HCEC 1CT (cell line): ENCODE results near the gene ASIC2.
A peak's percentile ranks its signal among the peaks of the same experiment; 100 is the strongest.

Source experiments
- DNase-seq: peaks from one replicate; pipeline ENCODE4 v3.0.0-alpha.2; 2017

ASIC2 gene

GRCh38 chr17:33292981-33293867 is at the start of gene ASIC2:
Gene ASIC2 (minus strand): TSS chr17:33293295.
- no peak for DNase-seq

DNA sequence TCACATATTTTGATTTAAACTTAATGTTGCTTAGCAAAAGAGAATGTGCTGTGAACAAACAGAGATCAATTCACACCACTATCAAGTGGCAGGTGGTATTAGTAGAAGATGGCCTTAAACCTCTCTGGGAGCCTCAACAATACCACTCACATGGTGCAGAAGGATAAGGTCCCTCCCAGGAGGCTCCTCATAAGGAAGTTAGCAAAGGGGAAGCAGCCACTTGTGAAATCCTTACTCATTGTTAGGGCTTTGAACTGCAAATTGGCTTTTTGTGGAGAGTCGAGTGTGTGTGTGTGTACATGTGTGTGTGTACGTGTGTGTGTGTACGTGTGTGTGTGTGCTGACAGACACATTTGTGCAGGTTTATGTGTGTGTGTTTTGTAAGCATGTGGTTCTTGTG is 48.9 kb upstream of the ASIC2 start:
- no peak for DNase-seq

- DNase-seq = no peak
Observed at GRCh38 chr17:33338242-33338641, 45.1 kb upstream of the ASIC2 start.

GRCh38 chr17:33335491-33336173 is 42.5 kb upstream of the ASIC2 start:
- no peak for DNase-seq

GRCh38 chr17:33334703-33335102 is 41.6 kb upstream of the ASIC2 start:
- no peak for DNase-seq

DNA sequence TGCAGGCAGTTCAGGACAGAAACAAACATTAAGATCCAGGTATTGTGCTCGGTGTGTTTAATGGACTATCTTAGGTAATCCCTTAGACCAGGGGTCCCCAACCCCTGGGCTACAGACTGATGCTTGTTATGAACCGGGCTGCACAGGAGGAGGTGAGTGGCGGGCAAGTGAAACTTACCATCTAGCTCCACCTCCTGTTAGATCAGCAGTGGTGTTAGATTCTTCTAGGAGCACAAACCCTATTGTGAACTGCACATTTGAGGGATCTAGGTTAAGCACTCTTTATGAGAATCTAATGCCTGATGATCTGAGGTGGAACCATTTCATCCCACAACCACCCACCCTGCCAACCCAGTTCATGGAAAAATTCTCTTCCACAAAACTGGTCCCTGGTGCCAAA is 37.8 kb upstream of the ASIC2 start:
- no peak for DNase-seq

DNA sequence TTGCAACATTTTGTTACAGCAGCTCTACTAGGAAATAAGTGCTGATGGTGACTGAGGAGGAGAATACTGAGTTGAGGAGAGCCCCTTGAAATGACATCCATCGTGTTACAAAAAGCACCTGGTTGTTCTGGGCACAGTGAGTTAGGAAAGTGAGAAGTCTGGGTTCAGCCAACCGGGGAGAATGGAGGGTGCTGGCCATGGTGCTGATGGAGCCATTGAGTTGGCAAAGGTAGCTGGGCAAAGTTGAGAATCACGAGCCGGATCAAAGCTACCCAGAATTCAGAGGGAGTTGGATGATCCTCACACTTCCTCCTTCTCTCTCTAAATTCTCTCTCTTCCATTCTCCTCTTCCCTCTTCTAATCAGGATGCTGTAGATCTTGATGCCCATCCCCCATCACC is 35.0 kb upstream of the ASIC2 start:
- no peak for DNase-seq

DNA sequence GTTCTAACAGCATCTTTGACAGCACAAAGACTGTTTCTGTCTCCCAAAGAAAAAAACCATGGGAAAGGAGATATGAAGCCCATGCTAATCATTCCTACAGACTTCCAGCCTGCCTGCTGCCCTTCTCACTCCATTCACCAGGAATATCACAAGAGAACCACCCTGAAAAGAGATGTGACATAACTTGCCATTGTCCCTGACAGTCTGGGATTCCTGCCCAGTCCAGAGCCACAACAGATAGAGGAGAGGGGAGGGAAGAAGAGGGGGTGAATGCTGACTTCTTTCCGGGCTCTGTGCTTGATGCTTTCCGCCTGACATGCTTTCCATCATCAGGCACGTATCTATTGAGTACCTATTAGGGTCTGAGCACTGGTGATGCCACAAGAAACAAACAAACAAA is 31.6 kb upstream of the ASIC2 start:
- no peak for DNase-seq

- DNase-seq = no peak
Observed at GRCh38 chr17:33322063-33322462, 29.0 kb upstream of the ASIC2 start.

DNA sequence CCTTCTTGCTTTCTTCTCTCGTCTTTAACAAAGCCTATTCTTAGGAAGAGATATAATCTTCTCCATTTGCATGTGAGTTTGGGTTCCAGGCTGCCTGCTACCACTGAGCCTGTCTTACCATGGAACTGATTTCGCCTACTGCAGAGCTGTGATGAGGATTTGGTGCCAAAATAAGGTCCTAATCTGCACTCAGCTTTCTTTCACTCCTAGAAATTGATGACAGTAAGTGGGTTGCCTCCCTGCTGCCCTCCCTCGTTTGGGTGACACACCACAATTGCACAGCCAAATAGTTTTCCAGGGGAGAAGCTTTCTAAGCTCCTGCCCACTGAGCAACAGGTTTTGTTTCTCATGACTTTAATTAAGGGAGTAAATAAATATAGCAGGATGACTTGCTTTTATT is 25.1 kb upstream of the ASIC2 start:
- no peak for DNase-seq

DNA sequence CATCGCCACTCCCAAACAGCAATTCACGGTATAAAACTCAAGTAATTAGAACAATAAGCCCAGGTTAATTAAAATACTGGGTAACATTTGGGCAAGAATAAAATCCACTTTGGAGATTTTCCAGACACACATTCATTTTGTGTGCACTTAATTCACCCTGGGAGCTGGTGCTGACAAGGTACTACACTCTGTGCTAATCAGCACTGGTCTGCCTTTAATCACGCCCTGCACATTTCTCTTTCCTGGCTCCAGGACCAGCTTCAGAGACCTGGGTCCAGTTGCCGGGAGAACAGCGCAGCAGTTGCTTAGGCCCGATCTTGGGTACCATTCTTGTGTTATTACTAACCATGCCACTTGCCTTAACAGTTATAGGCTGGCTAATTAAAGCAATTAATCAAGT is 23.7 kb upstream of the ASIC2 start:
- no peak for DNase-seq

DNA sequence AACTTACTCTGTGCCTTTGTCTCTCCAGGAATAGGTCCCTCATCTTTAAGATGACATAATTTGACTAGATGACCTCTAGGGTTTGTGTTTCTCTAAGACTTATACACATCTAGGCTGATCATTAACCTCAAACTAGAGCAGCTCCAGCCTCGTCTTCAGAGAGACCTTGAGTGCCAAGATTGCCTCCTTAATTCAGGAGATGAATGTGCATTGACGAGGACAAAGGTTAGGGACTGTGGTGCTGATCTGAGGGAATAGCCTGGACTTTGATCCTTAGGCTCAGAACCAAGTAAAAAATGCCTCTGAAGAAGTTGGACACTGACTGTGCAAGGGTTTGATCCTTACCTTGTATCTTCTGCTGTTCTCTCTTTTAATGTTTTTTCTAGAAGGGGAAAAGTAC is 17.2 kb upstream of the ASIC2 start:
- no peak for DNase-seq

- no peak for DNase-seq
Observed at GRCh38 chr17:33303254-33303653, 10.2 kb upstream of the ASIC2 start.

DNA sequence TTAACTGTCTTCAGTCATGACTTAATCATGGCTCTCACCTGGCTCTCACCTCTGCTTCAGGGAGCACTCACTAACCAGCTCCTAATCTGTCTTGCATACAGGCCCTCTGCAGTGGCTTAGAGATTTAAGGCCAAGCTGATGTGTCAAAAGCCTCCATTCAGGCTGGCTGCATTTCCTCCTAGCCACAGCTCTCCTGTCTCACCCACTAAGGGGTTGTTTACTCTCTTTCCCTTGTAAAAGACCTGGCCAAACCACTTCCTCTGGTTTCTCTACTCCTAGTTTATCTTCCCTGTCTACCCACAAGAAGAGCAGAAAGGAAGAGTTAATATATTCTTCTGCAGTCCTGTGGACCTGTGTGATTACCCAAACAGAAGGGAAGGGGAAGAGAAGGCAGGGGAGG is 9.3 kb upstream of the ASIC2 start:
- DNase-seq = no peak

GRCh38 chr17:33300241-33300640 is 7.1 kb upstream of the ASIC2 start:
- no peak for DNase-seq

- no peak for DNase-seq
Observed at GRCh38 chr17:33299115-33299514, 6.0 kb upstream of the ASIC2 start.

DNA sequence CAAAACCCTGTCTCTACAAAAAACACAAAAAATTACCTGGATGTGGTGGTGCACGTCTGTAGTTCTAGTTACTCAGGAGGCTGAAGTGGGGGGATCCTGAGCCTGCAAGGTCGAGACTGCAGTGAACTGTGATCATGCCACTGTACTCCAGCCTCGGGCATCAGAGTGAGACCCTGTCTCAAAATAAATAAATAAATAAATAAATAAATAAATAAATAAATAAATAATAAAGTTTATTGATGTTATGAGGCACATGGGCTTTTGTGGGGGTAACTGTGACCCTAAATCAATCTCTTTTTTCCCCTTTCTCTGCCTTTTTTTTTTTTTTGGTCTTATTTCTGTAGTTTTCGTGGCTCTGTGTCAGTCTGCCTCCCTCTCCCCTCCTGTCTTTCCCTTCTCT is 4.5 kb upstream of the ASIC2 start:
- DNase-seq = no peak

DNA sequence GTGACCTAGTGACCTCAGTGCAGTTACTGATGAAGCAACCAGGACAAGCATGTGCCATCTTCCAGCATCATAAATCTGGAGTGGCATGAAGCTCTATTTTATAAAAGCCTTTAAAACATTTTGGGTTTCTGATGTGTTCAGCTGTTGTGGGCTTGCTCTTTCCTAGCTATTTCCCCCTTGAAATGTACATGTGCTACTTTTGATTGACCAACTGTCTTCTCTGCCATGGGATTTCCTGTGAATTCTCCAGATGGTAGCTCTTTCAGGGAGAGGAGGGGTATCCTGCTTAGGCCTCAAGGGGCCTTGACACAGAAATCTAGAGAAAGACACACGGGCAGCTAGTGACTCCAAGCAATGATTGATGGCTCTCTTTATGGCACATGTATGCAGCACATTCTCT is 1.9 kb upstream of the ASIC2 start:
- no peak for DNase-seq

- DNase-seq = peak; percentile 2
Observed at GRCh38 chr17:33292201-33292980, 704 bp downstream of the ASIC2 start.

GRCh38 chr17:33291248-33292200 is 1.6 kb downstream of the ASIC2 start:
- peak; percentile 4 for DNase-seq

GRCh38 chr17:33290253-33290652 is 2.8 kb downstream of the ASIC2 start:
- DNase-seq = no peak

- no peak for DNase-seq
Observed at GRCh38 chr17:33288954-33289353, 4.1 kb downstream of the ASIC2 start.
